ENCODE measurements around the gene GMPPA. TPM values are rescaled to one million over a fixed set of nuclear protein-coding genes. Genes with fewer than 3 reads are reported as not detected.

GMPPA gene
- total RNA-seq, 4 donors from 2014 or later: 16.3 to 38.2 (median 18.2) TPM

GRCh38 chr2:219554350-219554749 lies 55.7 kb downstream of the GMPPA start:
- no peak for TF ChIP-seq CTCF (IDR thresholded peaks at IDR 0.05; ENCODE audit: low read depth)

- no peak for TF ChIP-seq CTCF (IDR thresholded peaks at IDR 0.05; ENCODE audit: low read depth)
These were observed 57.3 kb downstream of the GMPPA start for GRCh38 chr2:219555956-219556355.

GRCh38 chr2:219556413-219556812 lies 57.7 kb downstream of the GMPPA start:
- TF ChIP-seq CTCF (IDR thresholded peaks at IDR 0.05; ENCODE audit: low read depth): no peak

Small RNAs within 50 kb of the gene (small RNA-seq; reads per million reads assigned to genes)
- gene MIR3132: not detected

Other genes starting within 250 kb of the GMPPA start
- gene TUBA4B, start 245.6 kb upstream of the GMPPA start, total RNA-seq: not detected
- 10 to 100 TPM in 2 of 4 donors, 1 to 10 TPM in 2; 7.2 to 31.8 (median 9.2) TPM for gene TUBA4A, start 245.0 kb upstream of the GMPPA start, total RNA-seq
- 10 to 100 TPM; 44.7 to 77.0 (median 51.1) TPM for gene DNAJB2, start 219.5 kb upstream of the GMPPA start, total RNA-seq
- not detected for gene PTPRN, start 189.5 kb upstream of the GMPPA start, total RNA-seq
- not detected for gene RESP18, start 166.1 kb upstream of the GMPPA start, total RNA-seq
- 10 to 100 TPM; 45.0 to 98.5 (median 54.1) TPM for gene DNPEP, start 111.0 kb upstream of the GMPPA start, total RNA-seq
- gene DES, start 80.5 kb upstream of the GMPPA start, total RNA-seq: 10 to 100 TPM in 2 of 4 donors, 1 to 10 TPM in 2; 3.1 to 28.8 (median 13.3) TPM
- 1 to 10 TPM in 3 of 4 donors, under 1 TPM in 1; 0.49 to 5.9 (median 2.9) TPM for gene SPEG, start 64.0 kb upstream of the GMPPA start, total RNA-seq
- gene ASIC4, start 15.6 kb downstream of the GMPPA start, total RNA-seq: not detected
- gene CHPF, start 44.9 kb downstream of the GMPPA start, total RNA-seq: 10 to 100 TPM in 3 of 4 donors, 1 to 10 TPM in 1; 7.8 to 41.6 (median 24.7) TPM
- gene TMEM198, start 45.1 kb downstream of the GMPPA start, total RNA-seq: 1 to 10 TPM in 2 of 4 donors, under 1 TPM in 1, not detected in 1; 0.68 to 1.7 (median 1.5) TPM
- 100 to 1,000 TPM in 1 of 4 donors, 10 to 100 TPM in 3; 37.5 to 118 (median 51.6) TPM for gene OBSL1, start 72.6 kb downstream of the GMPPA start, total RNA-seq
- 1 to 10 TPM in 1 of 4 donors, under 1 TPM in 1, not detected in 2; 0.66 to 1.5 TPM for gene INHA, start 73.4 kb downstream of the GMPPA start, total RNA-seq
- gene STK11IP, start 99.0 kb downstream of the GMPPA start, total RNA-seq: 10 to 100 TPM in 3 of 4 donors, 1 to 10 TPM in 1; 5.4 to 20.5 (median 10.4) TPM
- 1 to 10 TPM in 3 of 4 donors, under 1 TPM in 1; 0.65 to 5.7 (median 1.8) TPM for gene SLC4A3, start 128.7 kb downstream of the GMPPA start, total RNA-seq

Data from subcutaneous adipose tissue (tissue), 4 donors.